B cell (primary cell): ENCODE measurements around the gene CDC42SE2. TPM values are rescaled to one million over a fixed set of nuclear protein-coding genes. Genes with fewer than 3 reads are reported as not detected.
A peak's percentile ranks its signal among the peaks of the same experiment; 100 is the strongest.

ENCODE experiments used
- ATAC-seq: fragments of 200-7000 bp; cut with Tn5 transposase; one replicate; pipeline ENCODE4 v1.10.0; 2021; ENCODE audit warnings: low read depth, mild to moderate bottlenecking, moderate number of reproducible peaks, moderate library complexity
- CTCF ChIA-PET: fragments of 350-600 bp; sonication (Branson Sonifier 250); formaldehyde crosslinking; loops from one replicate; lab custom pipeline; 2021; ENCODE audit warnings: antibody characterized with exemption, inconsistent platforms; lab: Charles Lee
- POLR2A ChIA-PET: fragments of 350-600 bp; sonication (Branson Sonifier 250); formaldehyde crosslinking; loops from one replicate; lab custom pipeline; 2021; ENCODE audit warnings: antibody characterized with exemption; lab: Charles Lee
- DNase-seq: peaks from one replicate; pipeline ENCODE4 v3.0.0; 2013
- H2AFZ ChIP-seq: 2 replicates; pipeline ENCODE4 v1.6.1; 2012; ENCODE audit warnings: mild to moderate bottlenecking, low read depth, low read length; ENCODE audit not compliant: insufficient read depth, poor library complexity, severe bottlenecking
- H3K27ac ChIP-seq, 2 donors: 1 replicate in 1 of 2; 2 replicates in 1 of 2; pipeline ENCODE4 v1.5.1; 2012 to 2013; ENCODE audit warnings: low read length in 2 of 2, mild to moderate bottlenecking in 2 of 2, moderate library complexity in 1 of 2
- H3K27me3 ChIP-seq, 4 experiments: fragments of 200-600 bp in 1 of 4; sonication (generic) in 1 of 4; replicated peaks in 1 of 4; 1 replicate in 2 of 4; 2 replicates in 2 of 4; pipeline versions ENCODE4 v1.6.1 to v1.7.0; 2013 to 2016; ENCODE audit warnings: low read length in 3 of 4, mild to moderate bottlenecking in 2 of 4, mixed read lengths in 1 of 4, moderate library complexity in 1 of 4; ENCODE audit not compliant: insufficient read depth in 4 of 4, control insufficient read depth in 3 of 4; ENCODE audit errors: control extremely low read depth in 1 of 4
- H3K36me3 ChIP-seq, 2 experiments: replicated peaks in 1 of 2; 1 replicate in 1 of 2; 2 replicates in 1 of 2; pipeline versions ENCODE4 v1.6.1 to v1.7.1; 2013; ENCODE audit warnings: low read length in 1 of 2; ENCODE audit not compliant: insufficient read depth in 2 of 2, control insufficient read depth in 1 of 2; ENCODE audit errors: control extremely low read depth in 1 of 2, extremely low read depth in 1 of 2
- H3K4me1 ChIP-seq, 2 donors: fragments of 200-600 bp in 1 of 2; sonication (generic) in 1 of 2; 1 replicate in 1 of 2; 2 replicates in 1 of 2; pipeline versions ENCODE4 v1.5.1 to v1.6.1; 2013 to 2017; ENCODE audit warnings: low read length in 2 of 2; ENCODE audit not compliant: control insufficient read depth in 2 of 2, insufficient read depth in 2 of 2
- H3K4me2 ChIP-seq: replicated peaks from 2 replicates; pipeline ENCODE3; 2012; ENCODE audit warnings: mild to moderate bottlenecking, low read depth, low read length; ENCODE audit not compliant: poor library complexity, severe bottlenecking
- H3K4me3 ChIP-seq, 5 experiments: fragments of 200-600 bp in 1 of 5; sonication (generic) in 1 of 5; 1 replicate in 3 of 5; 2 replicates in 2 of 5; pipeline versions ENCODE4 v1.5.1 to v1.7.0; 2011 to 2016; ENCODE audit warnings: low read length in 4 of 5, mild to moderate bottlenecking in 4 of 5, low read depth in 2 of 5, control low read depth in 1 of 5, moderate library complexity in 1 of 5; ENCODE audit not compliant: insufficient read depth in 1 of 5; ENCODE audit errors: control extremely low read depth in 1 of 5, extremely low read depth in 1 of 5
- H3K79me2 ChIP-seq: fragments of 200-600 bp; sonication (generic); one replicate; pipeline ENCODE4 v1.6.0; 2016; ENCODE audit warnings: low read length; ENCODE audit not compliant: control insufficient read depth, insufficient read depth
- H3K9ac ChIP-seq: fragments of 200-600 bp; sonication (generic); 2 replicates; pipeline ENCODE4 v1.6.1; 2017; ENCODE audit warnings: mild to moderate bottlenecking, low read length, moderate library complexity
- H3K9me3 ChIP-seq, 3 donors: one replicate each; pipeline versions ENCODE4 v1.6.1 to v1.7.1; 2013; ENCODE audit warnings: low read length in 2 of 3; ENCODE audit not compliant: control insufficient read depth in 2 of 3, insufficient read depth in 1 of 3; ENCODE audit errors: control extremely low read depth in 1 of 3
- H4K20me1 ChIP-seq: 2 replicates; pipeline ENCODE4 v1.6.0; 2012; ENCODE audit warnings: mild to moderate bottlenecking, low read length; ENCODE audit not compliant: insufficient read depth, control insufficient read depth, poor library complexity, severe bottlenecking
- H3K27ac Mint-ChIP-seq: one replicate; pipeline ENCODE4 v1.8.0; 2021; ENCODE audit warnings: mixed read lengths
- H3K27me3 Mint-ChIP-seq: one replicate; pipeline ENCODE4 v1.8.0; 2021; ENCODE audit warnings: mixed read lengths
- H3K4me1 Mint-ChIP-seq: one replicate; pipeline ENCODE4 v1.8.0; 2021; ENCODE audit warnings: mixed read lengths
- H3K4me3 Mint-ChIP-seq: one replicate; pipeline ENCODE4 v1.8.0; 2021; ENCODE audit warnings: mixed read lengths
- H3K9me3 Mint-ChIP-seq: one replicate; pipeline ENCODE4 v1.8.0; 2022; ENCODE audit warnings: mixed read lengths; ENCODE audit not compliant: insufficient read depth
- EZH2 ChIP-seq: IDR thresholded peaks from 2 replicates; pipeline ENCODE4 v1.6.1; 2012; ENCODE audit warnings: borderline replicate concordance, low read depth, mild to moderate bottlenecking, moderate library complexity, low read length; ENCODE audit not compliant: insufficient read depth, poor library complexity, severe bottlenecking
- WGBS: methylation state at CpG from one replicate; pipeline ENCODE4 v1.1.5; 2013; ENCODE audit warnings: missing lambda C conversion rate; ENCODE audit not compliant: insufficient coverage; 5-methylcytosine and 5-hydroxymethylcytosine counted together
- intact Hi-C: fragments of 100-400 bp; cut with micrococcal nuclease; formaldehyde crosslinking; loops from one replicate; pipeline ENCODE4 v1.10.0; 2022
- polyA minus RNA-seq: library from RNA; depleted of rRNA, polyadenylated mRNA; stranded (reverse); fragments of >200 nt; gene quantifications from 2 replicates; pipeline ENCODE4 v1.2.3, GENCODE V29; 2012
- polyA plus RNA-seq: library from polyadenylated mRNA; depleted of rRNA; stranded (reverse); fragments of >200 nt; gene quantifications from 2 replicates; pipeline ENCODE4 v1.2.3, GENCODE V29; 2012
- total RNA-seq, 2 donors: library from RNA; stranded (reverse); fragments of 120-200 nt in 1 of 2; gene quantifications; 1 replicate in 1 of 2; 2 replicates in 1 of 2; pipeline versions ENCODE4 v1.2.3 to v1.2.4, GENCODE V29; 2013 to 2022
- TF ChIP-seq, protein P1 (sequence below): fragments of 200-600 bp; IDR thresholded peaks from one replicate; pipeline ENCODE4 v1.8.0; 2022; ENCODE audit warnings: antibody characterized with exemption, mild to moderate bottlenecking

Gene CDC42SE2, protein sequence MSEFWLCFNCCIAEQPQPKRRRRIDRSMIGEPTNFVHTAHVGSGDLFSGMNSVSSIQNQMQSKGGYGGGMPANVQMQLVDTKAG
- total RNA-seq (161 and 162 TPM in 2 replicates), polyA plus RNA-seq (42.5 and 143 TPM in 2 replicates), polyA minus RNA-seq (54.1 and 70.4 TPM in 2 replicates)
- 161 TPM for total RNA-seq (2013)

DNA sequence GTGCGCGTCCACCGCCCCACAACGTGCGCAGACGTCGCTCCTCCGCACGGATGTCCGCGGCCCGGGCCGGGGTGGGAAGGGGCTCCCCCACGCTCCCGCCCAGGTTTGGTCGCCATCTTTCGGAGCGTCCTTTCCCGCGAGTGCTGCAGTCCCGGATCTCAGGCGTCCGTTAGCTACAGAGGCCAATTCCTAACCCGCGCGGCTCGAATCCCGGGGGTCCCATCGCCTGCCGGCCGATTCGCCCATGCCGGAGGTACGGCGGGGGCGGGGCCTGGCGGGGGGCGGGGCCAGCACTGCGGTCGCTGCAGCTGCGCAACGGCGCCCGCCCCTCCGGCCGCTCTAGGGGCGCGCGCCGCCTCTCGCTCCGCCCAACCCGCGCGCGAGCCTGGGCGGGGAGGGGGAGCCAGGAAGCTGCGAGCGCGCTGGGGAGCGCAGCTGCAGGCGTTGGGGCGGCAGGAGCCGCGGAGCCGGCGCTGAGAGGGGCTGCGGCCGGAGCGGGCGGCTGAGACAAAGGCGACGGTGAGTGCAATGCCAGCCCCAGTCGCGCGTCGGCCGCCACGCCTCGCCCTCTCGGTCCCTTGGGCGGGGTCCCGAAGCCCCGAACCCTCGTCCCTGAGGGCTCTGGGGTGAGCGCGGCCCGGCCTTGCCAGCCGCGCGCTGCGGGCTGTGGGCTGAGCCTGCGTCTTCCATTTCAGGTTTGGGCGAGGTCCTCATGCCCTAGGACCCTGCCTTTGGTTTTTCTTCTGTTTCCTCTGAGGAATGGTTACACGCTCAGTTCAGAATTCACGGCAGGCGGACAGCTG is at the start of gene CDC42SE2:
Gene CDC42SE2, plus strand, starts transcription at position 406 of the 803 bp plus-strand sequence. CDS start 95,441 bp downstream, outside the sequence.
- Histone ChIP-seq H3K79me2 (peaks cover 90% of the 10 kb centered on the region), H3K4me2 (peak within 1 kb of the TSS; percentile 76), H3K36me3 (peaks cover 2 to 5% of the 10 kb centered on the region in 2 experiments), H3K27ac (peak within 1 kb of the TSS; percentile 83 to 88), H4K20me1 (peaks cover 13% of the 10 kb centered on the region), H3K27me3 (no peaks in the 10 kb centered on the region), H3K4me3 (peak within 1 kb of the TSS; percentile 76 to 100 (median 95)), H3K9ac (peak within 1 kb of the TSS; percentile 96), H3K4me1 (peaks cover 33 to 41% of the 10 kb centered on the region in 2 donors), H2AFZ (peak within 1 kb of the TSS; percentile 73), H3K9me3 (no peaks in the 10 kb centered on the region)
- ChIA-PET CTCF (interaction anchor here (0.6 to 8.6 kb wide), 22 partner anchors 11 to 130 kb away, joined by 3 to 117 read pairs (median 8); partner anchors contain the start of gene HINT1), POLR2A (interaction anchor here (0.6 to 5.3 kb wide), 18 partner anchors 9 to 1132 kb away, joined by 3 to 42 read pairs (median 6); partner anchors contain the start of genes HINT1 and LYRM7)
- Mint-ChIP-seq H3K27ac (peak within 1 kb of the TSS; percentile 98), H3K4me1 (peaks cover 42% of the 10 kb centered on the region), H3K4me3 (peak within 1 kb of the TSS; percentile 89), H3K9me3 (no peaks in the 10 kb centered on the region), H3K27me3 (no peaks in the 10 kb centered on the region)
- intact Hi-C loops: loop anchor here (1.0 kb wide), 5 partner anchors 8 to 118 kb away; partner anchors contain the start of gene LYRM7
- peak; percentile 93 for DNase-seq
- under 1% methylated on average over 92 of the region's 97 CpGs for WGBS
- peak; percentile 87 for ATAC-seq
- TF ChIP-seq, protein P1, sequence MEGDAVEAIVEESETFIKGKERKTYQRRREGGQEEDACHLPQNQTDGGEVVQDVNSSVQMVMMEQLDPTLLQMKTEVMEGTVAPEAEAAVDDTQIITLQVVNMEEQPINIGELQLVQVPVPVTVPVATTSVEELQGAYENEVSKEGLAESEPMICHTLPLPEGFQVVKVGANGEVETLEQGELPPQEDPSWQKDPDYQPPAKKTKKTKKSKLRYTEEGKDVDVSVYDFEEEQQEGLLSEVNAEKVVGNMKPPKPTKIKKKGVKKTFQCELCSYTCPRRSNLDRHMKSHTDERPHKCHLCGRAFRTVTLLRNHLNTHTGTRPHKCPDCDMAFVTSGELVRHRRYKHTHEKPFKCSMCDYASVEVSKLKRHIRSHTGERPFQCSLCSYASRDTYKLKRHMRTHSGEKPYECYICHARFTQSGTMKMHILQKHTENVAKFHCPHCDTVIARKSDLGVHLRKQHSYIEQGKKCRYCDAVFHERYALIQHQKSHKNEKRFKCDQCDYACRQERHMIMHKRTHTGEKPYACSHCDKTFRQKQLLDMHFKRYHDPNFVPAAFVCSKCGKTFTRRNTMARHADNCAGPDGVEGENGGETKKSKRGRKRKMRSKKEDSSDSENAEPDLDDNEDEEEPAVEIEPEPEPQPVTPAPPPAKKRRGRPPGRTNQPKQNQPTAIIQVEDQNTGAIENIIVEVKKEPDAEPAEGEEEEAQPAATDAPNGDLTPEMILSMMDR: no peak
- TF ChIP-seq EZH2: no peak
